H54 (cell line): ENCODE measurements around the gene PLCL1.
"Not testable (repeated sequence)": the region's sequence is repeated elsewhere in the genome, so short reads cannot be mapped to it uniquely, and the experiment has no call there.

Experiments
- DNase-seq: peaks from one replicate; pipeline ENCODE4 v3.0.0; 2011; ENCODE audit warnings: low spot score, mixed read lengths; ENCODE audit not compliant: insufficient read length
- FAIRE-seq: peaks from 3 replicates; lab custom pipeline; 2011; peaks lifted over from hg19 to GRCh38; lab: Jason Lieb, UNC
- POLR2A ChIP-seq: IDR thresholded peaks from 2 replicates; pipeline ENCODE4 v1.6.1; 2011; ENCODE audit warnings: low read depth, mild to moderate bottlenecking, low read length

The PLCL1 gene

GRCh38 chr2:198186257-198186656 lies 381.9 kb downstream of the PLCL1 start:
- FAIRE-seq, result no peak
- no peak for DNase-seq
- TF ChIP-seq POLR2A, result no peak

- DNase-seq (no peak), FAIRE-seq (no peak)
- TF ChIP-seq POLR2A, result no peak
These were observed 383.4 kb downstream of the PLCL1 start for GRCh38 chr2:198187841-198188240.

DNA sequence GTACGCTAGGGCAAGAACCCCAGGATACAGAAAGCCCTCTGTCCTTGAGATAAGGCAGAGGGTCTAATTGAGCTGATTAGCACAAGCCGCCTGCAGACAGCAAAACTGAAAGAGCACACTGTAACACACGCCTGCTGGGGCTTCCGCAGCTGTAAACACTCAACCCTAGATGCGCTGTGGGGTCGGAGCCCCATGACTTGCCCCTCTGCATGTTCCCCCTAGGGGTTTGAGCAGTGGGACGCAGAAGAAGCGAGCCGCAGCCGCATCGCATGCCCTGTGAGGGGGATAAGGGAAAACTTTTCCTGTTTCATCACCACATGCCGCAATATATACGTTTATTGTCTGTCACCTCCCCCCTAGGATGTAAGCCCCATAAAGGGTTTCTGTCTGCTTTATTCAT lies 384.6 kb downstream of the PLCL1 start:
- DNase-seq (no peak), FAIRE-seq (no peak)
- TF ChIP-seq POLR2A, result no peak

- FAIRE-seq (no peak), DNase-seq (no peak)
- TF ChIP-seq POLR2A, result no peak
These were observed 387.3 kb downstream of the PLCL1 start for GRCh38 chr2:198191651-198192050.

DNA sequence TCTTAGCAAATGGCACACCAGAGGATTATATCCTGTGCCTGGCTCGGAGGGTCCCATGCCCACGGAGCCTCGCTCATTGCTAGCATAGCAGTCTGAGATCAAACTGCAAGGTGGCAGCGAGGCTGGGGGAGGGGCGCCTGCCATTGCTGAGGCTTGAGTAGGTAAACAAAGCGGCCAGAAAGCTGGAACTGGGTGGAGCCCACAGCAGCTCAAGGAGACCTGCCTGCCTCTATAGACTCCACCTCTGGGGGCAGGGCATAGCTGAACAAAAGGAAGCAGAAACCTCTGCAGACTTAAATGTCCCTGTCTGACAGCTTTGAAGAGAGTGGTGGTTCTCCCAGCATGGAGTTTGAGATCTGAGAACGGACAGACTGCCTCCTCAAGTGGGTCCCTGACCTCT lies 392.2 kb downstream of the PLCL1 start:
- not testable (repeated sequence) for FAIRE-seq

More for the DNA sequence above, 392.2 kb downstream of the PLCL1 start:
- DNase-seq, result not testable (repeated sequence)
